A172 (cell line): ENCODE results near the gene PRL. TPM values are rescaled to one million over a fixed set of nuclear protein-coding genes. Genes with fewer than 3 reads are reported as not detected.
A peak's percentile ranks its signal among the peaks of the same experiment; 100 is the strongest.

Experiments
- DNase-seq: peaks from one replicate; pipeline ENCODE4 v3.0.0-alpha.2; 2015; ENCODE audit warnings: low spot score
- total RNA-seq: library from RNA; depleted of rRNA; stranded (reverse); fragments of >200 nt; shearing (Covaris generic); gene quantifications from 2 replicates; pipeline ENCODE4 v1.2.3, GENCODE V29; 2014; rRNA removed

Gene PRL
- total RNA-seq: 0.07 TPM in 1 of 2 replicates, not detected in the other

DNA sequence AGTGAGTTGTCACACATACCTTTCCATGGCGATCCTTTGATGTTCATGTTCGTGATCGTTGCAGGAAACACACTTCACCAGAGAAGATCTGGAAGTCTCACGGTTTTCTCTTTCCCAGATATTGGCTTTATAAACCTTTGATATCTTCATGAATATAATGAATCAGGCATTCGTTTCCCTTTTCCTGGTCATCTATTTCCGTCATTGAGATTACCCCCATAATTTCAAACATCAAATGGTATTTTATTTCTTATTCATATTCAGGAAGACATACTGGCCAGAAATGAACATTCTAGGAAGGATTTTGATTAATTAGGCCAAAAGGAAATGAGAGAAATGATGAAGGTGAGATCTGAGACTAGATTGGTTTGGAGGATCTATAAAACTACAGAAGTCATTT is at the start of gene PRL:
Gene PRL (minus strand): TSS at position 101 of the 400 bp plus-strand sequence. CDS start 54 bp downstream, at position 47.
- no peak for DNase-seq

DNA sequence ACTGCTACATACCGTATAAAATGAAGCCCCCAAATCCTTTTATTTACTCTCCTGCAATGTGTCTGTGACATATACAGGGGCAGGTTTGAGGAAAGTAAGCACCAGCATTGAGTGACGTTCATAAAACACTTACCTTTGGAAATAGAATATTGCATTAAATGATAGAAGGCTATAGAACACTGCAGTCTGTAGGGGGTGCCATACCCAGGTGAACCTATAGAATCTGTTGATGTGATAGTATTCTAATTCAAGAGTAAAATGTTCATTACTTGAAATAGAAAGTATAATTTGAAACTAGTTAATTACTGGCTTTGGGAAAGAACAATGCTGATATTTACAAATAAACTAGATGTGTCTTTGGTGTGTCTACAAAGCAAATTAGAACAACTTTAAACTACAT is 47.0 kb upstream of the PRL start:
- DNase-seq: no peak

DNA sequence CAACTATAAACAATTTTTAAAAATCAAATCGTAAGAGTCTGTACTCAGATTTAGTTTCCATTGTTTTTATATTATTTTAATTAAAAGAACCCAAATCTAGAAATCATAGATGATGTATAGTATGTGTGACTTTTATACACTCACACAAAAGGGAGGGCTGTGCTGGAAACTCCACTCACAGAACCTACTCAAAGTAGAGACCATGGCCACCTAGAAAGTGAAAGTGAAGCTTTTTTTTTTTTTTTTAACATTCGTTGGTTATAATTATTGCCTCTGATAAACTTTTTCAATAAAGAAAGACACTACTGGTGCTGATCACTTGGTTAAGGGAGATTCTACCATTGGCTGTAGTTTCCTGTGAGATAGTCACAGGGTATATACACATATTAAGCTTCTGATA is 37.9 kb upstream of the PRL start:
- DNase-seq: no peak

- no peak for DNase-seq
Observed at GRCh38 chr6:22333802-22334201, 37.0 kb upstream of the PRL start.

GRCh38 chr6:22332711-22333110 is 35.9 kb upstream of the PRL start:
- no peak for DNase-seq

DNA sequence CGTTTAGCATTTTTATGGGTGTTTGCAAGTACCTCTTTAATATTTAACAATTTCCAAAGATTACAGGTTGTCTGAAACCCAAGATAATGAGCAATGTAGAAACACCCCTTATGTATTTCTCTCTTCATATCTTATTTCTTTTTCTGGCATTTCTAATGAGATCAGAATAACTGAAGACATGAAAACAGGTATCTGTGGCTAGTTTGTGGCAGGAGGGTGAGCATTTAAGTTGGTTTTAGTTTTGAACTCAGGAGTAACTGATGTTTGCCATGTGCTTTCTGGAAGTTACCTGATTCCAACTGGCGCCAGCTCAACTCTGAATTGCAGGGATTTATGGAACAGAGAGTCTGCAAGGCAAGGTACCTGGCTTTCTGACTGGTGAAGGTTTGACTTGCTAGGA is 35.4 kb upstream of the PRL start:
- DNase-seq: no peak

GRCh38 chr6:22330941-22331340 is 34.1 kb upstream of the PRL start:
- no peak for DNase-seq

DNA sequence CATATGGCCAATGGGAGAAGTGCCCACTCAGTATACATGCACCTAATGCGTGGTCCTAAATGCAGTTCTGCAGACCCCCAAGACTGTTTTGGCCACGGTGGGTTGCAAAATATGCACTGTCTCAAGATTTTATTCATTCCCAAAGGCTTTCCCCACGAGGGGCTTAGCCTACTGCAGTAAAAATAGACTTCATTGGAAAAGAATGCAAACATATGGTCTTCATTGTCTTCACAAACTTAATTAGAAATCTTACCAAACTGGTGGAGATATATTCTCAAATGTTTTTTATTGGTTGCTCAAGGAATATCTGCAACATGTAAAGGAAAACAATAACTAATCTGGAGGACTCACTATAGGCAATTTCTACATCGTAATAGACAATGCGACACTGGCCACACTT is 31.6 kb upstream of the PRL start:
- no peak for DNase-seq

DNA sequence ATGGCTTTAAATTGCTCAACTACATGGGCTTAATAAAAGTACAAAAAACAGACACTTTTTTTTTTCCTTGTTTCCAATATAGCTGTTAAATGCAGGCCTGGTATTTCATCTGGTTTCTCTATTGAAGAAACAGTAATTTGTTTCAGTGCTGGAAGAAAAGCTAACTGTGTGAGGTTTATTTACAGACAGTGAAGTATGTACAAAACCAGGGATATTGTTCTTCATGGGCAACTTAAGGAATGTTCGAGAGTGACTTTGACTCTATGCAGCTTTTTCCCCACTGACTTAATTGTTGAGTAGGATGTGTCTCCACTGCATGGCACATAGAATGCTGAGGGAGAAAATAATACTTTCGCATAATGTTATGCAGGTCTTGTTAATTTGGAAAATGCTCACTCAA is 31.0 kb upstream of the PRL start:
- no peak for DNase-seq

DNA sequence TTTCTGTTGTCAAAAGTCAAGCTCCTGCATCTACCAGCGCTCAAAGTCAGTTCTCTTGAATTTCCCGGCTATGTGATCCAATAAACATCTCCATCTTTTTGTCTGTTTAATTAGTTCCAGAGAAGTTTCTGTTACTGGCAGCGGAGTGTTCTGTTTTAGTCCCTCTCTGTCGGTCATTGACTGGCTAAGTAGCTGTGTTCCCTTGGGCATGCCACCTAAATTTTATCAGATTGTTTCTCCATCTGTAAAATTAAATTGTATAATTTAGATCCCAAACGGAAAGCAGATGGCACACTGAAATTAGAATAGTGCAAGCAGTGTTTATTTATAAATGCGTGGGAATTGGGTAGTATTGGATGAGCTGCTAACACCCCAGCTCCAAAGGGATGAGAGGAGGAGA is 29.7 kb upstream of the PRL start:
- no peak for DNase-seq

DNA sequence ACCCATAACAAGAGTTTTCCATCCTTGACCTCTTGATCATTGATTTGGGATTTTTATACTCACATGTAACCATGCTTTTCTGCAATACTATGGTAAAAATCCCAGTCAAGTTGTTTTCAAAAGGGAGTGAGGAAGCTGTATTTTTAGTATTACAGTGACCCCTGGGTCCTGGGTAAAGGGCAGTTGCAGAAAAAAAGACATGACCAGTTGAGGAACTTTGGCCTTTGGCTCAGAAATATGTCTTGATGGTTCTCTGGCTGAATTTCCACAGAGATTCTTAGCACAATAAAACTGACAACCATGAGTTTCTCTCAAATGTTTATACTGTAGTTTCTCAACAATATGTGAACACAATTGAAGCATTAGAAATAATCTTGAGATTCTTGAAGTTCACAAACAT is 28.6 kb upstream of the PRL start:
- no peak for DNase-seq

DNA sequence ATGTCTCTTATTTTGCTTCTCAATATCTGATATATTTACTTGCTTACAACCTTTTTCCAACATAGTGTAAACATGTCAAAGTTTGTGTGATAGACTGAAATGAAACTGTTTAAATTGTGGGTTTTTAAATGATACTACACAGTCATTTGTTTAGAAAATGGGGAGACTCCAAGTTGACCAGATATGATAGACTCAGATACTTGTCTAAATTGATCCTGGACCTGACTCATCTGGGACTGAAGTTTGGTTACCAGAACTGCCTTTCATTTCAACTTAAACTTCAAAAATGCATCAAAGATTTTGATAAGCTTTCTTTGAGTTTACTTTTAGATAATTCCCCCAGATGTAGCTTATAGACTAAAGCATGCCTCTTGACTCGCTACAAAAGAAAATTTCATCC is 27.0 kb upstream of the PRL start:
- no peak for DNase-seq

GRCh38 chr6:22322103-22323030 is 25.5 kb upstream of the PRL start:
- no peak for DNase-seq

GRCh38 chr6:22320750-22321149 is 23.9 kb upstream of the PRL start:
- peak; percentile 95 for DNase-seq

- no peak for DNase-seq
Observed at GRCh38 chr6:22318404-22318803, 21.6 kb upstream of the PRL start.

DNA sequence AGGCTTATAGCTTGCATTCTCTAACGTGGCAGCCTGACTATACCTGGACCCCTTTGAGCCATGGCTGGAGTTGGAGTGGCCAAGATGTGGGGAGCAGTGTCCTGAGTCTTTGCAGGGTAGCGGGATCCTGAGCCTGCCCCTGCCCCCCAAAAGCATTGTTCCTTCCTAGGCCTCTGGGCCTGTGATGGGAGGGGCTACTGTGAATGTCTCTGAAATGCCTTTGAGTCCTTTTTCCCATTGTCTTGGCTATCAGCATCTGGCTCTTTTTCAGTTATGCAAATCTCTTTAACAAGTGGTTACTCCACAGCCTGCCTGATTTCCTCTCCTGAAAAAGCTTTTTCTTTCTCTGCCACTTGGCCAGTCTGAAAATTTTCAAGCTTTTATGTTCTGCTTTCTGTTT is 17.0 kb upstream of the PRL start:
- DNase-seq: no peak

GRCh38 chr6:22308939-22309338 is 12.1 kb upstream of the PRL start:
- no peak for DNase-seq

DNA sequence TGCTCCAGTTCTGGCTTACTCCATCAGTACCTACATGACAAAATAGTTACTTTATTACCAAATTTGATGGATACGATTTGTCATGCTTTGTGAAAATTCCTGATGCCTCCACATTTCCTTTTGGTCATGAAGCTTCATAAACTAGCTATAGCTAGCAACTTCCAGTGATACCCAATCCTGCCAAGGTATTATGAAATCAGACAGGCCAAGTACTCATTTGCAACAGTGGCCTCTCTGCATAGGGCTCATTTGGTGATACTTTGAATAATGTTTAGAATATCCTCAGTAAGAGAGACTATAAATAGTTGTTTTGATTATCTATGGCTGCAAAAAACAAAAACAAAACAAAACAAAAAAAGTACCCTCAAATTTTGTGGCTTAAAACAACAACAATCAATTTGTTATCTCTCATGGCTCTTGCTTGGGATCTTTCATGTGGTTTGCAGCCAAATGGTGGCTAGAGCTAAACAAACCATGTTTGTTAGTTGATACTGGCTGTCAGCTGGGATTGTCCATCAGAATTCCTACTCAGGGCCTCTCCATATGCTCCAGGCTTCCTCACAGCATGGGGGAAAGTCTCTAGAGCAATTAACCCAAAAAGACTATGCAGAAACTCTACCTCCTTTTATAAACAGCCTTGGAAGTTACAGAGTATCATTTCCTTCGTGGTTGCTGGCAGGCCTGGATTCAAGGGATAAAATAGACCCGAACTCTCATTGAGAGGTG is 10.1 kb upstream of the PRL start:
- DNase-seq: no peak

DNA sequence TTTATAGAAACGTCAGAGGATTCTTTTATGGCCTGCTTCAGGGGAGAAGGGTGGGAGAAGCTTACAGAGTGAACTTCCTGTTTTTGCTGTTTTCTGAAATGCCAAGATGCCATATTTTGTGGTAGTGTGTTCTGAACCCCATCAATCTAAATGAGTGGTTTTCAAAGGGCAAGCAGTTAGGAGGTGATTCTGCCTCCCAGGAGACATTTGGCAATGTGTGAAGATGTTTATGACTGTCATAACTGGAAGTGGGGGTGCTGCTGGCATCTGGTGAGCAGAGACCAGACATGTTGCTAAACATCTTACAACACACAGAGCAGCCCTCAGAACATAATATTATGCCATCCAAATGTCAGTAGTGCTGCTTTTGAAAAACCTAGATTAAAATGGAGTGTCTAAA is 6.0 kb upstream of the PRL start:
- no peak for DNase-seq

GRCh38 chr6:22300273-22300998 is 3.6 kb upstream of the PRL start:
- DNase-seq: no peak

DNA sequence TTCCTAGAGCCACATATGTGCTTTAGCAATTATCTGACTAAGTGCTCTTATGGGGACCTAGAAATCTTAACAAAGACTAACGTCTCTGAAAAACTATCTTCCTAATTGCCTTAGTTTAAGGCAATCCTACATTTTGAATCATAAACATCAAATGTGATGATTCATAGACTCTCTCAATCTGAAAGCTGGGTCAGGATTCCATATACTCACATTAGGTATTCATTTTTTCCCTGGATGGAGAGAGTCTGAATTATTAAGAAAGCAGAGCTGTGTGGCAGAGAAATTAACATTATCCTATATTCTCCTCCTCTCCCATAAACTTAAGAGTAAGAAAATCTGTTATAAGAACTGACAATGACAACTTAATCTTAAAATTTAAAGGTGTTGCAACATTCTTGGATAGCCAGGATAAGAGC is 1.6 kb upstream of the PRL start:
- no peak for DNase-seq

- DNase-seq: no peak
Observed at GRCh38 chr6:22296067-22296466, 769 bp downstream of the PRL start.
